PC-9 (cell line): ENCODE data around the gene TEX29.

Source experiments
- CTCF ChIP-seq: fragments of 200-600 bp; sonication (generic); conservative IDR thresholded peaks from 2 replicates; pipeline ENCODE4 v1.6.1; 2017; ENCODE audit warnings: mixed run types, antibody characterized with exemption, mild to moderate bottlenecking, moderate library complexity
- EZH2 ChIP-seq: fragments of 200-600 bp; sonication (generic); IDR thresholded peaks from 2 replicates; pipeline ENCODE4 v1.8.0; 2017; ENCODE audit warnings: antibody characterized with exemption, low read depth

- no peak for TF ChIP-seq CTCF
- no peak for TF ChIP-seq EZH2
Measured at GRCh38 chr13:111329641-111330040, 9.2 kb downstream of the TEX29 start.
